Transverse colon (tissue), 4 donors: Measurements from ENCODE around the gene SLAMF1. TPM values are rescaled to one million over a fixed set of nuclear protein-coding genes. Genes with fewer than 3 reads are reported as not detected.

Experiments used
- DNase-seq: peaks from one replicate; pipeline ENCODE4 v3.0.0-alpha.2; 2019
- H3K27ac ChIP-seq, 4 donors: fragments of 200-600 bp; sonication (generic); 2 replicates each; pipeline ENCODE4 v1.5.1; 2016 to 2018; ENCODE audit warnings: inconsistent platforms in 4 of 4
- H3K27me3 ChIP-seq: fragments of 200-600 bp; sonication (generic); 2 replicates; pipeline ENCODE4 v1.5.1; 2017; ENCODE audit warnings: inconsistent platforms
- H3K36me3 ChIP-seq, 4 donors: fragments of 200-600 bp; sonication (generic); 2 replicates each; pipeline ENCODE4 v1.5.1; 2017 to 2019; ENCODE audit warnings: inconsistent platforms in 4 of 4
- H3K4me1 ChIP-seq, 4 donors: fragments of 200-600 bp; sonication (generic); 2 replicates each; pipeline ENCODE4 v1.5.1; 2017 to 2020; ENCODE audit warnings: inconsistent platforms in 4 of 4
- H3K4me3 ChIP-seq, 4 donors: fragments of 200-600 bp; sonication (generic); 1 replicate in 1 of 4; 2 replicates in 3 of 4; pipeline versions ENCODE4 v1.5.1 to v1.6.1; 2017 to 2019; ENCODE audit warnings: inconsistent platforms in 4 of 4
- H3K9me3 ChIP-seq, 2 donors: fragments of 200-600 bp; sonication (generic); 2 replicates each; pipeline ENCODE4 v1.5.1; 2017 to 2019; ENCODE audit warnings: inconsistent platforms in 2 of 2
- CTCF ChIP-seq, 5 experiments: fragments of 200-600 bp in 3 of 5; fragments of 450-650 bp in 2 of 5; sonication (generic) in 3 of 5; IDR thresholded peaks; 1 replicate in 2 of 5; 2 replicates in 3 of 5; pipeline ENCODE4 v1.5.1; 2016 to 2017; ENCODE audit warnings: antibody characterized with exemption in 5 of 5, inconsistent platforms in 3 of 5, mild to moderate bottlenecking in 2 of 5, moderate library complexity in 1 of 5
- EP300 ChIP-seq: sonication (generic); formaldehyde crosslinking; IDR thresholded peaks from one replicate; pipeline ENCODE4 v1.6.1; 2017; ENCODE audit warnings: antibody characterized with exemption, low read depth
- POLR2A ChIP-seq: fragments of 450-650 bp; IDR thresholded peaks from one replicate; pipeline ENCODE4 v1.6.1; 2016; ENCODE audit warnings: antibody characterized with exemption, mild to moderate bottlenecking, moderate library complexity
- POLR2AphosphoS5 ChIP-seq, 3 donors: sonication (generic); formaldehyde crosslinking; IDR thresholded peaks; one replicate each; pipeline ENCODE4 v1.6.1; 2016; ENCODE audit warnings: antibody characterized with exemption in 3 of 3
- WGBS, 2 donors: methylation state at CpG; one replicate each; pipeline ENCODE4 v1.1.5; 2018; ENCODE audit warnings: low coverage in 1 of 2; 5-methylcytosine and 5-hydroxymethylcytosine counted together
- in situ Hi-C, 4 donors: fragments of 200-750 bp; cut with MboI; loops; one replicate each; pipeline versions ENCODE4 v1.15.0 to v1.15.1; 2017; ENCODE audit warnings: low sequenced_read_pairs in 3 of 4, low pct_ligation_motif_present in 1 of 4, low pct_unique_long_range_greater_than_20kb in 1 of 4
- intact Hi-C: fragments of 100-400 bp; cut with DNase I; formaldehyde crosslinking; loops from one replicate; pipeline ENCODE4 v1.15.1; 2023; ENCODE audit warnings: low total_unique reads
- total RNA-seq, 4 donors: library from RNA; depleted of rRNA; stranded (reverse); fragments of >200 nt; gene quantifications; one replicate each; pipeline ENCODE4 v1.1.0, GENCODE V29; 2016

Gene SLAMF1
- total RNA-seq, 4 donors from 2014 or later = 1.1 to 3.3 (median 3.2) TPM; not detected in 1

- Histone ChIP-seq H3K4me1 (no peaks in the 10 kb centered on the region), H3K36me3 (no peaks in the 10 kb centered on the region), H3K27ac (no peak overlapping the region), H3K9me3 (no peaks in the 10 kb centered on the region), H3K4me3 (no peak overlapping the region), H3K27me3 (no peaks in the 10 kb centered on the region)
- in situ Hi-C loops = no loop called here
- WGBS, 2 donors = 86 to 95% methylated on average over 6 to 8 of the region's 8 CpGs
- TF ChIP-seq CTCF (IDR thresholded peaks at IDR 0.05) = no peak
- TF ChIP-seq POLR2AphosphoS5 (IDR thresholded peaks at IDR 0.05) = no peak
- no peak for TF ChIP-seq POLR2A
- TF ChIP-seq EP300 = no peak
- no peak for DNase-seq
- intact Hi-C loops = no loop called here
Observed at GRCh38 chr1:160658162-160658813, 11.4 kb upstream of the SLAMF1 start.

- TF ChIP-seq EP300 (no peak), CTCF (IDR thresholded peaks at IDR 0.05) (no peak), POLR2AphosphoS5 (IDR thresholded peaks at IDR 0.05) (no peak), POLR2A (no peak)
- intact Hi-C loops = no loop called here
- no peaks in the 10 kb centered on the region for H3K4me1 ChIP-seq
- no peaks in the 10 kb centered on the region for H3K36me3 ChIP-seq
- H3K27ac ChIP-seq = peak overlapping the region in 1 of 4 donors; percentile 5
- H3K9me3 ChIP-seq = no peaks in the 10 kb centered on the region
- in situ Hi-C loops = no loop called here
- no peaks in the 10 kb centered on the region for H3K27me3 ChIP-seq
- DNase-seq = no peak
- no peak overlapping the region for H3K4me3 ChIP-seq
- 74 to 84% methylated on average over 5 of the region's 5 CpGs for WGBS, 2 donors
Observed at GRCh38 chr1:160657250-160657781, 10.5 kb upstream of the SLAMF1 start.

GRCh38 chr1:160656737-160657136 is 9.9 kb upstream of the SLAMF1 start:
- in situ Hi-C loops = no loop called here
- H3K27ac ChIP-seq = peak overlapping the region in 1 of 4 donors; percentile 12
- no peak overlapping the region for H3K4me3 ChIP-seq
- intact Hi-C loops = no loop called here
- H3K36me3 ChIP-seq = no peaks in the 10 kb centered on the region
- H3K27me3 ChIP-seq = no peaks in the 10 kb centered on the region
- no peaks in the 10 kb centered on the region for H3K4me1 ChIP-seq
- 78 to 82% methylated on average over 3 of the region's 3 CpGs for WGBS, 2 donors
- no peaks in the 10 kb centered on the region for H3K9me3 ChIP-seq
- no peak for DNase-seq
- TF ChIP-seq EP300 (no peak), CTCF (IDR thresholded peaks at IDR 0.05) (no peak), POLR2A (no peak), POLR2AphosphoS5 (IDR thresholded peaks at IDR 0.05) (no peak)

GRCh38 chr1:160653620-160654016 is 6.8 kb upstream of the SLAMF1 start:
- intact Hi-C loops (no loop called here), in situ Hi-C loops (no loop called here)
- TF ChIP-seq EP300 (no peak), POLR2AphosphoS5 (IDR thresholded peaks at IDR 0.05) (no peak)

More at GRCh38 chr1:160653620-160654016, 6.8 kb upstream of the SLAMF1 start:
- 84 to 88% methylated on average over 1 to 2 of the region's 2 CpGs for WGBS, 2 donors
- no peaks in the 10 kb centered on the region for H3K4me1 ChIP-seq
- no peaks in the 10 kb centered on the region for H3K9me3 ChIP-seq
- H3K36me3 ChIP-seq = no peaks in the 10 kb centered on the region
- H3K27ac ChIP-seq = no peak overlapping the region
- no peak overlapping the region for H3K4me3 ChIP-seq
- H3K27me3 ChIP-seq = no peaks in the 10 kb centered on the region
- DNase-seq = no peak
